K562 (cell line): ENCODE results near the gene SHBG. TPM values are rescaled to one million over a fixed set of nuclear protein-coding genes. Genes with fewer than 3 reads are reported as not detected.

ENCODE experiments used
- ATF1 ChIP-seq, 2 experiments: fragments of 450-650 bp in 1 of 2; IDR thresholded peaks; 2 replicates each; pipeline ENCODE4 v1.6.1; 2016; ENCODE audit warnings: missing compliant biosample characterization in 1 of 2, missing genetic modification characterization in 1 of 2
- MLX ChIP-seq, 2 experiments: fragments of 450-650 bp in 1 of 2; sonication (generic) in 1 of 2; formaldehyde crosslinking; conservative IDR thresholded peaks; 2 replicates each; pipeline versions ENCODE4 v1.4.0 to v1.8.1; 2020 to 2022; ENCODE audit warnings: mild to moderate bottlenecking in 1 of 2, missing genetic modification reagents in 1 of 2
- MYC ChIP-seq, 2 experiments: fragments of 250-450 bp in 1 of 2; sonication (Bioruptor Pico) in 1 of 2; IDR thresholded peaks; 2 replicates each; pipeline versions ENCODE4 v1.5.1 to v1.6.1; 2012 to 2021; ENCODE audit warnings: low read depth in 2 of 2, borderline replicate concordance in 1 of 2, improper control_type of control experiment in 1 of 2, low read length in 1 of 2, mild to moderate bottlenecking in 1 of 2, moderate library complexity in 1 of 2
- NR2C1 ChIP-seq, 2 experiments: fragments of 450-650 bp; IDR thresholded peaks; 2 replicates each; pipeline ENCODE4 v1.6.1; 2017; ENCODE audit warnings: mild to moderate bottlenecking in 2 of 2, antibody characterized with exemption in 1 of 2, inconsistent platforms in 1 of 2, missing compliant biosample characterization in 1 of 2, missing genetic modification characterization in 1 of 2
- PRMT5 ChIP-seq: sonication (generic); formaldehyde crosslinking; IDR thresholded peaks from 2 replicates; pipeline ENCODE4 v1.5.0; 2020; ENCODE audit warnings: missing genetic modification reagents
- TOE1 ChIP-seq, 2 experiments: fragments of 450-650 bp in 1 of 2; sonication (generic) in 1 of 2; formaldehyde crosslinking in 1 of 2; IDR thresholded peaks; 2 replicates each; pipeline versions ENCODE4 v1.7.1 to v1.8.0; 2016 to 2022; ENCODE audit warnings: borderline replicate concordance in 2 of 2, mild to moderate bottlenecking in 2 of 2, antibody characterized with exemption in 1 of 2, inconsistent platforms in 1 of 2, low read depth in 1 of 2, missing genetic modification reagents in 1 of 2, moderate library complexity in 1 of 2
- ZNF766 ChIP-seq: fragments of 200-800 bp; sonication (Bioruptor generic); conservative IDR thresholded peaks from 2 replicates; pipeline ENCODE4 v1.6.1; 2016; ENCODE audit warnings: missing genetic modification characterization, missing compliant biosample characterization
- polyA plus RNA-seq, 8 experiments: library from polyadenylated mRNA; depleted of rRNA in 4 of 8; stranded (reverse) in 5 of 8; unstranded in 3 of 8; fragments of >200 nt; fragmentation: Nextera tagmentation in 2 of 8; fragmentation: Illumina TruSeq in 1 of 8; extraction: Ambion mirVana in 2 of 8; extraction: Trizol in 1 of 8; gene quantifications; 2 replicates each; pipeline versions ENCODE4 v1.2.1 to v1.2.3, GENCODE V29; 2011 to 2014; ENCODE audit warnings: inconsistent platforms in 1 of 8, missing spikeins in 1 of 8
- total RNA-seq, 7 experiments: library from RNA; depleted of rRNA in 6 of 7; stranded (reverse); fragments of >200 nt in 6 of 7; fragmentation: Illumina TruSeq in 2 of 7; extraction: Trizol in 2 of 7; gene quantifications; 2 replicates each; pipeline versions ENCODE4 v1.2.1 to v1.2.3, GENCODE V29; 2011 to 2021; ENCODE audit warnings: low replicate concordance in 1 of 7

SHBG gene
- total and polyA plus RNA-seq, 9 of the 15 experiments (the other 6 are each of a cell fraction or from before 2014, with no cell fraction given): not detected

GRCh38 chr17:7627250-7628121 is 2.4 kb upstream of the SHBG start, which contains the start of gene SAT2 (continued):
- no peak for TF ChIP-seq MLX (CRISPR knock-in tag; conservative IDR thresholded peaks at IDR 0.05)
- peak; percentile 80; the same call in 1 of the 2 replicates for TF ChIP-seq TOE1 (IDR thresholded peaks at IDR 0.05; ENCODE audit: borderline replicate concordance)
- TF ChIP-seq TOE1 (CRISPR knock-in tag; IDR thresholded peaks at IDR 0.05; ENCODE audit: borderline replicate concordance, low read depth): no peak
- no peak for TF ChIP-seq ATF1 (CRISPR knock-in tag; IDR thresholded peaks at IDR 0.05)
- 0 out of 2 replicates have a peak, but pooled peaks have one; percentile 20 for TF ChIP-seq ATF1 (tag; IDR thresholded peaks at IDR 0.05)
- TF ChIP-seq PRMT5: no peak
- TF ChIP-seq ZNF766 (CRISPR knock-in tag): no peak
- TF ChIP-seq MYC (IDR thresholded peaks at IDR 0.05; ENCODE audit: low read depth, low read length): 0 out of 2 replicates have a peak, but pooled peaks have one; percentile 12
- TF ChIP-seq MYC (CRISPR knock-in tag; IDR thresholded peaks at IDR 0.05; ENCODE audit: borderline replicate concordance, low read depth): no peak
- no peak; the same call in 1 of the 2 replicates for TF ChIP-seq NR2C1 (IDR thresholded peaks at IDR 0.05)
- TF ChIP-seq NR2C1 (tag; IDR thresholded peaks at IDR 0.05): peak; percentile 20; the same call in 1 of the 2 replicates
